NAMALWA (cell line): Measurements from ENCODE around the gene PARP2.

Source experiments
- DNase-seq: peaks from one replicate; pipeline ENCODE4 v3.0.0-alpha.2; 2015; ENCODE audit warnings: low spot score

PARP2 gene

GRCh38 chr14:20400965-20401593, 57.6 kb downstream of the PARP2 start:
- DNase-seq: no peak

- DNase-seq: no peak
Measured at GRCh38 chr14:20403521-20403920, 60.1 kb downstream of the PARP2 start.
